Osteocyte (in vitro differentiated cells): ENCODE data around the gene SLC35A1. TPM values are rescaled to one million over a fixed set of nuclear protein-coding genes. Genes with fewer than 3 reads are reported as not detected.

Source experiments
- DNase-seq: peaks from one replicate; pipeline ENCODE4 v3.0.0; 2021; ENCODE audit warnings: mixed read lengths; ENCODE audit not compliant: unreplicated experiment; ENCODE audit errors: extremely low spot score
- H3K27ac Mint-ChIP-seq: one replicate; pipeline ENCODE4 v1.8.0; 2021; ENCODE audit warnings: mild to moderate bottlenecking, mixed read lengths; ENCODE audit not compliant: unreplicated experiment
- H3K27me3 Mint-ChIP-seq: one replicate; pipeline ENCODE4 v1.8.0; 2021; ENCODE audit warnings: mixed read lengths; ENCODE audit not compliant: unreplicated experiment
- H3K36me3 Mint-ChIP-seq: one replicate; pipeline ENCODE4 v1.8.0; 2021; ENCODE audit warnings: mixed read lengths; ENCODE audit not compliant: unreplicated experiment
- H3K4me1 Mint-ChIP-seq: one replicate; pipeline ENCODE4 v1.8.0; 2021; ENCODE audit warnings: mixed read lengths; ENCODE audit not compliant: unreplicated experiment
- H3K4me3 Mint-ChIP-seq: one replicate; pipeline ENCODE4 v1.8.0; 2021; ENCODE audit warnings: mild to moderate bottlenecking, moderate library complexity, mixed read lengths; ENCODE audit not compliant: unreplicated experiment
- H3K9me3 Mint-ChIP-seq: one replicate; pipeline ENCODE4 v1.8.0; 2021; ENCODE audit warnings: mixed read lengths; ENCODE audit not compliant: unreplicated experiment
- CTCF ChIP-seq: fragments of 200-600 bp; sonication (generic); IDR thresholded peaks from 2 replicates; pipeline ENCODE4 v1.5.0; 2021; ENCODE audit warnings: antibody characterized with exemption, mild to moderate bottlenecking, moderate library complexity
- long read RNA-seq: library from polyadenylated mRNA; unstranded; transcript quantifications from one replicate; pipeline ENCODE4 v2.0.0, GENCODE V29; 2021
- total RNA-seq: library from RNA; stranded (reverse); gene quantifications from 2 replicates; pipeline ENCODE4 v1.2.1, GENCODE V29; 2021

The SLC35A1 gene
- total RNA-seq = 17.2 and 19.0 TPM in 2 replicates
- long read RNA-seq, transcript SLC35A1-201 (8 exons, 1,851 nt) = major isoform, 210 of 242 reads
- long read RNA-seq, partial matches to known transcripts = 11 of 242 reads
- long read RNA-seq, other reads (novel, unspliced or antisense) = 21 of 242 reads

- TF ChIP-seq CTCF = peak; percentile 39
- Mint-ChIP-seq H3K36me3 (peaks cover 3% of the 10 kb centered on the region), H3K4me1 (peaks cover 16% of the 10 kb centered on the region), H3K27me3 (peaks cover 14% of the 10 kb centered on the region), H3K27ac (peak within 1 kb of the TSS; percentile 99), H3K4me3 (peak within 1 kb of the TSS; percentile 97), H3K9me3 (no peaks in the 10 kb centered on the region)
- DNase-seq = peak; percentile 93
Observed at GRCh38 chr6:87472525-87473418, at the start of gene SLC35A1. TSS of gene SLC35A1 (plus strand) at chr6:87472974. CDS start at chr6:87473004, 30 bp downstream.

- Mint-ChIP-seq H3K4me3 (no peak overlapping the region), H3K27me3 (peaks cover 27% of the 10 kb centered on the region), H3K36me3 (no peaks in the 10 kb centered on the region), H3K4me1 (no peaks in the 10 kb centered on the region), H3K9me3 (no peaks in the 10 kb centered on the region), H3K27ac (no peak overlapping the region)
- DNase-seq = no peak
- no peak for TF ChIP-seq CTCF
Observed at GRCh38 chr6:87426789-87427188, 46.0 kb upstream of the SLC35A1 start.

GRCh38 chr6:87430499-87430898, 42.3 kb upstream of the SLC35A1 start:
- no peak overlapping the region for H3K4me3 Mint-ChIP-seq
- TF ChIP-seq CTCF = no peak
- no peak for DNase-seq
- H3K27me3 Mint-ChIP-seq = peaks cover 29% of the 10 kb centered on the region
- H3K27ac Mint-ChIP-seq = no peak overlapping the region
- H3K4me1 Mint-ChIP-seq = no peaks in the 10 kb centered on the region
- H3K36me3 Mint-ChIP-seq = no peaks in the 10 kb centered on the region
- no peaks in the 10 kb centered on the region for H3K9me3 Mint-ChIP-seq

GRCh38 chr6:87431263-87431662, 41.5 kb upstream of the SLC35A1 start:
- no peaks in the 10 kb centered on the region for H3K36me3 Mint-ChIP-seq
- no peak for TF ChIP-seq CTCF

GRCh38 chr6:87436435-87436834, 36.3 kb upstream of the SLC35A1 start:
- TF ChIP-seq CTCF = no peak
- Mint-ChIP-seq H3K4me1 (no peaks in the 10 kb centered on the region), H3K27ac (no peak overlapping the region), H3K9me3 (no peaks in the 10 kb centered on the region), H3K4me3 (no peak overlapping the region), H3K36me3 (no peaks in the 10 kb centered on the region), H3K27me3 (peaks cover 5% of the 10 kb centered on the region)
- no peak for DNase-seq

More at GRCh38 chr6:87431263-87431662, 41.5 kb upstream of the SLC35A1 start:
- DNase-seq = no peak
- Mint-ChIP-seq H3K4me3 (no peak overlapping the region), H3K4me1 (no peaks in the 10 kb centered on the region), H3K27ac (no peak overlapping the region), H3K27me3 (peaks cover 24% of the 10 kb centered on the region), H3K9me3 (no peaks in the 10 kb centered on the region)
